Activated T-helper 17 cell treated with anti-CD3 and anti-CD28 coated beads, Interleukin-2, amount 50 U/mL, for 72 hours (primary cell): ENCODE results near the gene RASA1. TPM values are rescaled to one million over a fixed set of nuclear protein-coding genes. Genes with fewer than 3 reads are reported as not detected.

Experiments
- ATAC-seq: fragments of 150-1000 bp; cut with Tn5 transposase; replicated peaks from 2 replicates; pipeline ENCODE4 v1.10.0; 2021; ENCODE audit warnings: mild to moderate bottlenecking, moderate library complexity
- H3K27ac Mint-ChIP-seq: one replicate; pipeline ENCODE4 v1.8.0; 2022; ENCODE audit warnings: mixed read lengths
- H3K27me3 Mint-ChIP-seq: one replicate; pipeline ENCODE4 v1.8.0; 2022; ENCODE audit warnings: mixed read lengths
- H3K36me3 Mint-ChIP-seq: one replicate; pipeline ENCODE4 v1.8.0; 2022; ENCODE audit warnings: low read depth, mild to moderate bottlenecking, mixed read lengths
- H3K4me1 Mint-ChIP-seq: one replicate; pipeline ENCODE4 v1.8.0; 2022; ENCODE audit warnings: mixed read lengths
- H3K4me3 Mint-ChIP-seq: one replicate; pipeline ENCODE4 v1.8.0; 2022; ENCODE audit warnings: mild to moderate bottlenecking, mixed read lengths
- H3K9me3 Mint-ChIP-seq: one replicate; pipeline ENCODE4 v1.8.0; 2022; ENCODE audit warnings: mixed read lengths
- total RNA-seq, 2 donors: library from RNA; stranded (reverse); gene quantifications; one replicate each; pipeline ENCODE4 v1.2.3, GENCODE V29; 2022

Gene RASA1
- total RNA-seq = 10 to 100 TPM; 25.1 to 28.4 TPM

DNA sequence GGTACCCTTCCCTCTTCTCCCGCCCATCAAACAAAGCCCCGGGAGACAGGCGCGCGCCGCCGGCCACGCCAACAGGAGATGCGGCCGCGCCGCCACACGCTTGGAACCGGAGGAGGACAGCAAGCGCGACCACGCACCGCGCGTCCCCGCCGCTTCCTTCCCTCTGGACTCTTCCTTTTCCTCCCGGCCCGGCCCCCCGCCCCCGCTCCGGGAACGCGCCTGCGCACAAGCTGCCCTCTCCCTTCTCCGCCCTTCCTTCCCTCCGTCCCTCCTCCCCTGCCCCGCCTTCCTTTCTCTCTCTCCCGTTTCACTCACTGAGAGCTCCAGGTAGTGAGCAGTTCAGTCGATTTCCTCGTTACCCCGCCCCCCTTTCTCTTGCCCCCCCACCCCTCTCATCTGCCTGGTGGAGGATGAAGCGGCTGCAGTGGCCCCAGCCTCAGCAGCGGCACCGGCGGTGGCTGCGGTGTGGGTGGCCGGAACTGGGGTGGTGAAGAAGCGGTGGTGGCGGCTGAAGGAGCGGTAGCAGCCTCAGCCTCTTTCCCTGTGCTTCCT, at the start of gene RASA1:
Gene RASA1 (plus strand): TSS at position 310 of the 552 bp plus-strand sequence. CDS start 569 bp downstream, outside the sequence.
- Mint-ChIP-seq H3K27me3 (no peaks in the 10 kb centered on the region), H3K9me3 (no peaks in the 10 kb centered on the region), H3K27ac (peak within 1 kb of the TSS; percentile 97), H3K36me3 (peaks cover 33% of the 10 kb centered on the region), H3K4me1 (peaks cover 7% of the 10 kb centered on the region), H3K4me3 (peak within 1 kb of the TSS; percentile 90)
- ATAC-seq = peak; percentile 76

GRCh38 chr5:87229780-87230179, 37.9 kb upstream of the RASA1 start:
- Mint-ChIP-seq H3K36me3 (no peaks in the 10 kb centered on the region), H3K27me3 (no peaks in the 10 kb centered on the region), H3K9me3 (no peaks in the 10 kb centered on the region), H3K27ac (no peak overlapping the region), H3K4me1 (peaks cover 4% of the 10 kb centered on the region), H3K4me3 (no peak overlapping the region)
- ATAC-seq = no peak

DNA sequence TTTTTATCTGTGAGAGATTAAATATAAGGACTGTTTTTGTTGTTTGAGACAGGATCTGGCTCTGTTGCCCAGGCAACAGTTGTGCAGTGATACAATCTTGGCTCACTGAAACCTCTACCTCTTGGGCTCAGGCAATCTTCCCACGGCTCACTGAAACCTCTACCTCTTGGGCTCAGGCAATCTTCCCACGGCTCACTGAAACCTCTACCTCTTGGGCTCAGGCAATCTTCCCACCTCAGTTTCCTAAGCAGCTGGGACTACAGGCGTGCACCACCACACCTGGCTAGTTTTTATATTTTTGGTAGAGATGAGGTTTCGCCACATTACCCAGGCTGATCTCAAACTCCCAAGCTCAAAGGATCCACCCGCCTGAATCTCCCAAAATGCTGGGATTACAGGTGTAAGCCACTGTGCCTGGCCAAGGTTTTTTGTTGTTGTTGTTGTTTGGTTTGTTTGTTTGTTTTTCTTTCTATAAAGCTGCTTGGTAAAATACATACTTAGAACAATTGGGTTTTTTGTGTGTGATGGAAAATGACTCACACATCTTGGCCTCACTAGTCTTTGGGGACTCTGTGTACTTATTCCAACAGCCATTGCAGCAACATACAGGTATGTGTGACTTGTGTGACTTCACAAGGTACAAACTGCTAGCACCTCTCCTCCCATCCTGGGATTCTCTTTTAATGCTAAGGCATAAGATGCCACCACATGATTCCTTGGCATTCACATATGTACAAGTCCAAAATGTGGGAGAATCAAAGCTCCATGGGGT, 36.5 kb upstream of the RASA1 start:
- Mint-ChIP-seq H3K27ac (no peak overlapping the region), H3K4me1 (peaks cover 4% of the 10 kb centered on the region), H3K9me3 (no peaks in the 10 kb centered on the region), H3K27me3 (no peaks in the 10 kb centered on the region), H3K4me3 (no peak overlapping the region), H3K36me3 (no peaks in the 10 kb centered on the region)
- ATAC-seq = peak; percentile 96

GRCh38 chr5:87233143-87233542, 34.5 kb upstream of the RASA1 start:
- Mint-ChIP-seq H3K9me3 (no peaks in the 10 kb centered on the region), H3K27me3 (no peaks in the 10 kb centered on the region), H3K27ac (no peak overlapping the region), H3K4me1 (peaks cover 4% of the 10 kb centered on the region), H3K4me3 (no peak overlapping the region), H3K36me3 (no peaks in the 10 kb centered on the region)
- ATAC-seq = no peak

DNA sequence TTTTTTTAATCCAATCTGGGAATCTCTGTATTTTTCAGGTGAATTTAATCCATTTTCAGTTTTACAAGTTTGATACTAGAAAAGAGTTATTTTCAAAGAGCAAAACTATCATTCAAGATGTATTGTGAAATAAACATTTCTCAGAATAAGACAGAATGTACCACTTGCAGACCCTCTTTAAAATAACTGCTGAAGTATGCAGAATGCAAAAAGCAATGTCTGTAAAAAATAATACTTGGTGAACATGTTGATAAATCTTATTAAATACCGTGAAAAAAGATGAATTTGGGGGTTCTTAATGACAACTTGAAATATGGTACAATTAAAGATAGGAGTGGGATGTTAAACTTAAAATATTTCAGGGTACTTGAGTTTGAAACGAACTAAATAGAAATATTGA, 26.1 kb upstream of the RASA1 start:
- Mint-ChIP-seq H3K4me1 (no peaks in the 10 kb centered on the region), H3K9me3 (peaks cover 4% of the 10 kb centered on the region), H3K4me3 (no peak overlapping the region), H3K36me3 (no peaks in the 10 kb centered on the region), H3K27me3 (peaks cover 4% of the 10 kb centered on the region), H3K27ac (no peak overlapping the region)
- ATAC-seq = no peak

DNA sequence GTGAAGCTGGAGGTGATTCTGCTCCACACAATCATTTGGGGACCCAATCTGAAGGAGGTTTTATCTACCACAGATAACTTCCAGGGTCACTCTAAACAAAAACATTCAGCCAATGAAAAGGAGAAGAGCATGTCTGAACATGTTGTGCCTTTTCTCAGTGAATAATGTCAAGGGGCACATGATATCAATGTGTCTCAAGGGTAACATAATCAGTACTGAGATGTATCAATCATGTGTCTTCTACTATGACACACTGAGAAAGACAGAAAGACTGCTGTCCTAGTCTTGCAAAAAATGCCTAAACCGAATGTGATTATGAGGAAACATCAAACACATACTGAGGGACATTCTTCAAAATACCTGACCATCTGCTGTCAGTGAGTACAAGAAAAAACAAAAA, 25.4 kb upstream of the RASA1 start:
- Mint-ChIP-seq H3K4me3 (no peak overlapping the region), H3K27me3 (peaks cover 4% of the 10 kb centered on the region), H3K27ac (no peak overlapping the region), H3K4me1 (no peaks in the 10 kb centered on the region), H3K9me3 (peaks cover 4% of the 10 kb centered on the region), H3K36me3 (no peaks in the 10 kb centered on the region)
- peak; percentile 32 for ATAC-seq

DNA sequence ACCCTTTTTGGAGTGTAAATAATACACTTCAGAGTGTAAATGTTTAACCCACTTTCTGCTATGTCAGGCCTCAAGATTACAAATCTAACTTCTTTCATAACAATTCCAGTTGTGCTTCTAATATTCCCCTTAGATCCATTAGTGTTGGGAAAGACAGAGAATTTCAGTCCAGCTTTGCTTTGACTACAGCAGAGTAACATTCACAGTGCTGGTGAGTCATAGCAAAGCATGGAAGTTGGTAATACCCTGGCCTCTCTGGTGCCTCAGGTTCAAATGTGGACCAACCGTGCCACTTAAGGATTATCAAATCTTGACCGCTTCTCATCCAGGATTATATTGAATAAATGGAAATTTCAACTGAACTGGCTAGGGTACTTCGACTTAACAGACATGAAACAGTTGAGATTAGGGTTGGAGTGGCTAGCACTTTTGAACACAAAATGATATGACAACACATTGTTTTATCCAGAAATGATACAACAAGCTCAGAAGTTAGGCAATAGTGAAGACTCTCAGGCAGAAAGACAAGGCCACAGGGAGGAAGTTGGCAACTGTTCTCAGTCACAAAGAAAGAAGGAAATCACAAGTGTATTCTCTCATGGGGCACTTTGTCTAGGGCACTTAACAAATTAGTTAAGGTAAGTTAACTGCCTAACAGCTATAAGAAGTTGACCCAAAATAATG, 24.4 kb upstream of the RASA1 start:
- ATAC-seq = no peak
- H3K27me3 Mint-ChIP-seq = peaks cover 4% of the 10 kb centered on the region
- no peak overlapping the region for H3K27ac Mint-ChIP-seq
- H3K4me3 Mint-ChIP-seq = no peak overlapping the region
- H3K36me3 Mint-ChIP-seq = no peaks in the 10 kb centered on the region
- H3K4me1 Mint-ChIP-seq = no peaks in the 10 kb centered on the region
- peaks cover 4% of the 10 kb centered on the region for H3K9me3 Mint-ChIP-seq

DNA sequence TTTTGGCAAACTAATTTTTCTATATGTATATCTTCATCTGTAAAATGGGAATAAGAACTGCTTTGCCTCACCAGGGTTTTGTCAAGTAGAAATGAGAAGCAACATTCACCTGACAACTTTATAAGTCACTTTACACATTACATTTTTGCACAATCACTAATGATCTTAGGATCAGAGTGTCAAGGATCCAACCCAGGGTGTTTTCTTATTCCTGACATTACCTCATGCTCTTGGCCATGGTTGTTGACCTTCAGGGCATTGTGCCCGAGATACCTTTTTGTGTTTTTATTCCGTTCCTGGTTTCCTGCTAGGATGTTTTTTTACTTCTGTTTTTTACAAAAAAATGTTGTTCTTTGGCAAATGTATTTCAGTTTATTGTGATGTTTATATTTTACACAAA, 22.2 kb upstream of the RASA1 start:
- H3K9me3 Mint-ChIP-seq = no peaks in the 10 kb centered on the region
- H3K4me1 Mint-ChIP-seq = no peaks in the 10 kb centered on the region
- no peak overlapping the region for H3K27ac Mint-ChIP-seq
- no peak overlapping the region for H3K4me3 Mint-ChIP-seq
- no peak for ATAC-seq
- H3K27me3 Mint-ChIP-seq = no peaks in the 10 kb centered on the region
- no peaks in the 10 kb centered on the region for H3K36me3 Mint-ChIP-seq

DNA sequence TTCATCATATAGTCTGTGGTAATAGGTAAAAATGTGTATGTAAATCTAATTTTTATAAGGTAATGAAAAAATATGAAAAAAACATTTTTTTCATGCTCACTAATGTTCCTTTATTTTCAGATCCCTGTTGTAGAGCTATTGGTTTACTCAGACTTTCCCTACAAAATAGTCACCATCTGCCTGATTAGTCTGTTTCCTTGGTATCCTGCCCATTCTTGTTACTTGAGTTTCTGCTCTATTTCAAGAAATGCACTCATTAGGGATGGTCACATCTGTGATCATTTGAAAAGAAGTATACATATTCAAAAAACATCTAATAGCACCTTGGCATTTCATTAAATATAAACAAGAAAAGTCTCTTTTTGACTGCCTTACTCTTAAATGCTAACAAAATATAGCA, 21.6 kb upstream of the RASA1 start:
- Mint-ChIP-seq H3K27me3 (no peaks in the 10 kb centered on the region), H3K36me3 (no peaks in the 10 kb centered on the region), H3K4me1 (no peaks in the 10 kb centered on the region), H3K27ac (no peak overlapping the region), H3K4me3 (no peak overlapping the region), H3K9me3 (no peaks in the 10 kb centered on the region)
- ATAC-seq = no peak

DNA sequence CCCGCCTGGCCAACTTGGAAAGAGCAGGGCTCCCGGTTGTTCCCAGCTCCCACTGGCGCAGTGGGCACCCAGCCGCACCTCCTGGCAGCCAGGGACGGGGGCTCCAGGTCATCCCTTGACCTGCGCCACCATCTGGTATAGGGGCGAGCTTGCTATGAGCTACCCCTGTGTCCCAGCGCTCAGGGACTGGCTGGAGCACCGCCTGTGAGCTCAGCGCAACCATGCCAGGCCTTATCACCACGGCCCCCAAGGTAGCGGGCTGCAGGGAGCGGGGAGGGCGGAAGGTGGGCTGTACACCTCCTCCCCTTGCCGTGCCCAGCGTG, 15.4 kb upstream of the RASA1 start:
- H3K27me3 Mint-ChIP-seq = no peaks in the 10 kb centered on the region
- no peaks in the 10 kb centered on the region for H3K9me3 Mint-ChIP-seq
- no peaks in the 10 kb centered on the region for H3K36me3 Mint-ChIP-seq
- ATAC-seq = no peak
- H3K27ac Mint-ChIP-seq = no peak overlapping the region
- no peaks in the 10 kb centered on the region for H3K4me1 Mint-ChIP-seq
- no peak overlapping the region for H3K4me3 Mint-ChIP-seq

DNA sequence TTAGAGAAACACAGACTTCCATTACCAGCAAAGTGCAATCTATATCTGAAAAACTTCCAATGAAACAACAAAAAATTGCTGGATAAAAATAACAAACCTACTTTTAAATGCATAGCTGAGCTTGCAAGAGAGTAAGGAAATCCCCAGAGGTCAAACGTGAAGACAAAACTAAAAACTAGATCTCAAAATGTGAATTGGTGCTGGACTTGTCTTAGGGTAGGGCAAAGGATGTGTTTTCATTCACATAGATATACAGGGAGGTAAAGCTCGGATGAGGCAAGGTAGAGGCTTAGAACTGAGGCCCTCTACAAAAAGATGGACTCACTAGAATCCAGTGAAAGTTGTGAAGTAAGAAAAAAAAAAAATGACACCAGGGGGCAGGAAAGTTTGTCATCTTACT, 13.6 kb upstream of the RASA1 start:
- Mint-ChIP-seq H3K9me3 (no peaks in the 10 kb centered on the region), H3K4me3 (no peak overlapping the region), H3K27me3 (no peaks in the 10 kb centered on the region), H3K36me3 (no peaks in the 10 kb centered on the region), H3K27ac (no peak overlapping the region), H3K4me1 (no peaks in the 10 kb centered on the region)
- ATAC-seq = no peak

- H3K9me3 Mint-ChIP-seq = no peaks in the 10 kb centered on the region
- H3K4me1 Mint-ChIP-seq = no peaks in the 10 kb centered on the region
- H3K4me3 Mint-ChIP-seq = no peak overlapping the region
- H3K36me3 Mint-ChIP-seq = no peaks in the 10 kb centered on the region
- no peak for ATAC-seq
- no peaks in the 10 kb centered on the region for H3K27me3 Mint-ChIP-seq
- H3K27ac Mint-ChIP-seq = no peak overlapping the region
These were observed 9.2 kb upstream of the RASA1 start for GRCh38 chr5:87258507-87258906.

DNA sequence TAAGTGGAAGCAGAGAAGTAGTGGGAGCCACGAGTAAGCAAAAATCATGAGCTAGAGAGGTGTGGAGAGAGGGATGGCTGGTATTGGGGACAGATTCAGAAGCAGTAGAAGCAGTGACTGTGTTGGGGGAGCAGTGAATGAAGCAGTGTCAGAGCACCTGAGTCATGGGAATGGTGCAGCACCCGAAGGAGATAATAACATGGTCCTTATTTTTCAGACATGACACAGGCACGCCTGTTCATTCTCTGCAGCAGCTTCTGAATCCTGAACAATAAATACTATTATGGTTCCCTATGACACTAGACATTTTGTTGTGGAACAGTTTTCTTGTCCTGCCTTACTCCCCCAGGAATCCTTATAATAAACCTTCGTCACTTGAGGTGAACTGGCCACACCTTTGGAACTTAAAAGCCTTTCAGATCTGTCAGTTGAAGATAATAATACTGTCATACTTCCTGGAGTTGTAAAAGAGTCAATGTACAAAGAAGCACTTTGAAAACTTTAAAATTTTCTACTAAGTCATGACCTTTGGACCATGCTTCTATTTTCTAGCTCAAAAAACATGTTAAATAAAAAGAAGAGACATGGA, 7.0 kb upstream of the RASA1 start:
- Mint-ChIP-seq H3K4me3 (no peak overlapping the region), H3K27me3 (no peaks in the 10 kb centered on the region), H3K27ac (no peak overlapping the region), H3K9me3 (no peaks in the 10 kb centered on the region), H3K4me1 (no peaks in the 10 kb centered on the region), H3K36me3 (no peaks in the 10 kb centered on the region)
- no peak for ATAC-seq

GRCh38 chr5:87263498-87263897, 4.2 kb upstream of the RASA1 start:
- H3K27me3 Mint-ChIP-seq = no peaks in the 10 kb centered on the region
- no peak for ATAC-seq
- H3K4me1 Mint-ChIP-seq = no peaks in the 10 kb centered on the region
- peak overlapping the region; percentile 12 for H3K27ac Mint-ChIP-seq
- H3K9me3 Mint-ChIP-seq = no peaks in the 10 kb centered on the region
- no peak overlapping the region for H3K4me3 Mint-ChIP-seq
- H3K36me3 Mint-ChIP-seq = peaks cover 9% of the 10 kb centered on the region
